A549 (cell line): ENCODE measurements around the gene SERPINB4.

Source experiments
- CTCF ChIP-seq: fragments of >200 bp; sonication (Bioruptor Twin); formaldehyde crosslinking; IDR thresholded peaks from 3 replicates; pipeline ENCODE4 v1.5.1; 2016
- HEYL ChIP-seq: fragments of 250-450 bp; sonication (Bioruptor Pico); IDR thresholded peaks from 2 replicates; pipeline ENCODE4 v1.8.0; 2021; ENCODE audit warnings: mild to moderate bottlenecking, moderate library complexity
- POLR2A ChIP-seq: IDR thresholded peaks from 2 replicates; pipeline ENCODE4 v1.6.1; 2012; ENCODE audit warnings: mild to moderate bottlenecking, low read length
- SREBF2 ChIP-seq: fragments of 450-650 bp; IDR thresholded peaks from 2 replicates; pipeline ENCODE4 v1.6.1; 2014; ENCODE audit warnings: mild to moderate bottlenecking, moderate library complexity
- TF ChIP-seq, protein P1 (sequence below): fragments of 450-650 bp; IDR thresholded peaks from 2 replicates; pipeline ENCODE4 v1.6.1; 2014; ENCODE audit warnings: antibody characterized with exemption

GRCh38 chr18:63648241-63648640, 4.2 kb upstream of the SERPINB4 start:
- TF ChIP-seq, protein P1, sequence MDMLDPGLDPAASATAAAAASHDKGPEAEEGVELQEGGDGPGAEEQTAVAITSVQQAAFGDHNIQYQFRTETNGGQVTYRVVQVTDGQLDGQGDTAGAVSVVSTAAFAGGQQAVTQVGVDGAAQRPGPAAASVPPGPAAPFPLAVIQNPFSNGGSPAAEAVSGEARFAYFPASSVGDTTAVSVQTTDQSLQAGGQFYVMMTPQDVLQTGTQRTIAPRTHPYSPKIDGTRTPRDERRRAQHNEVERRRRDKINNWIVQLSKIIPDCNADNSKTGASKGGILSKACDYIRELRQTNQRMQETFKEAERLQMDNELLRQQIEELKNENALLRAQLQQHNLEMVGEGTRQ: no peak
- TF ChIP-seq CTCF (no peak), POLR2A (no peak), SREBF2 (no peak), HEYL (CRISPR knock-in tag) (no peak)
